ENCODE measurements around the gene EDIL3.

DNA sequence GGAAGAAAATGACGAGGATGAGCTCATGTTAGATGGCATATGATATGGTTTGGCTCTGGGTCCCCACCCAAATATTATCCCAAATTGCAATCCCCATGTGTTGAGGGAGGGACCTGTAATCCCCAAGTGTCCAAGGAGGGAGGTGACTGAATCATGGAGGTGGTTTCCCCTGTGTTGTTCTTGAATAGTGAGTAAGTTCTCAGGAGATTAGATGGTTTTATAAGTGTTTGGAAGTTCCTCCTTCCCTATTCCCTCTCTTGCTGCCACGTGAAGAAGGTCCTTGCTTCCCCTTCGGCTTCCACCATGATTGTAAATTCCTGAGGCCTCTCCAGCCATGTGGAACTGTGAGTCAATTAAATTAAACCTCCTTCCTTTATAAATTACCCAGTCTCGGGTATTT, 10.1 kb downstream of the EDIL3 start:
- TF ChIP-seq, protein P1, sequence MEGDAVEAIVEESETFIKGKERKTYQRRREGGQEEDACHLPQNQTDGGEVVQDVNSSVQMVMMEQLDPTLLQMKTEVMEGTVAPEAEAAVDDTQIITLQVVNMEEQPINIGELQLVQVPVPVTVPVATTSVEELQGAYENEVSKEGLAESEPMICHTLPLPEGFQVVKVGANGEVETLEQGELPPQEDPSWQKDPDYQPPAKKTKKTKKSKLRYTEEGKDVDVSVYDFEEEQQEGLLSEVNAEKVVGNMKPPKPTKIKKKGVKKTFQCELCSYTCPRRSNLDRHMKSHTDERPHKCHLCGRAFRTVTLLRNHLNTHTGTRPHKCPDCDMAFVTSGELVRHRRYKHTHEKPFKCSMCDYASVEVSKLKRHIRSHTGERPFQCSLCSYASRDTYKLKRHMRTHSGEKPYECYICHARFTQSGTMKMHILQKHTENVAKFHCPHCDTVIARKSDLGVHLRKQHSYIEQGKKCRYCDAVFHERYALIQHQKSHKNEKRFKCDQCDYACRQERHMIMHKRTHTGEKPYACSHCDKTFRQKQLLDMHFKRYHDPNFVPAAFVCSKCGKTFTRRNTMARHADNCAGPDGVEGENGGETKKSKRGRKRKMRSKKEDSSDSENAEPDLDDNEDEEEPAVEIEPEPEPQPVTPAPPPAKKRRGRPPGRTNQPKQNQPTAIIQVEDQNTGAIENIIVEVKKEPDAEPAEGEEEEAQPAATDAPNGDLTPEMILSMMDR (IDR thresholded peaks at IDR 0.05) = no peak
- no peak for TF ChIP-seq POLR2AphosphoS5 (IDR thresholded peaks at IDR 0.05; ENCODE audit: low read depth, low read length)
- TF ChIP-seq, protein P2, sequence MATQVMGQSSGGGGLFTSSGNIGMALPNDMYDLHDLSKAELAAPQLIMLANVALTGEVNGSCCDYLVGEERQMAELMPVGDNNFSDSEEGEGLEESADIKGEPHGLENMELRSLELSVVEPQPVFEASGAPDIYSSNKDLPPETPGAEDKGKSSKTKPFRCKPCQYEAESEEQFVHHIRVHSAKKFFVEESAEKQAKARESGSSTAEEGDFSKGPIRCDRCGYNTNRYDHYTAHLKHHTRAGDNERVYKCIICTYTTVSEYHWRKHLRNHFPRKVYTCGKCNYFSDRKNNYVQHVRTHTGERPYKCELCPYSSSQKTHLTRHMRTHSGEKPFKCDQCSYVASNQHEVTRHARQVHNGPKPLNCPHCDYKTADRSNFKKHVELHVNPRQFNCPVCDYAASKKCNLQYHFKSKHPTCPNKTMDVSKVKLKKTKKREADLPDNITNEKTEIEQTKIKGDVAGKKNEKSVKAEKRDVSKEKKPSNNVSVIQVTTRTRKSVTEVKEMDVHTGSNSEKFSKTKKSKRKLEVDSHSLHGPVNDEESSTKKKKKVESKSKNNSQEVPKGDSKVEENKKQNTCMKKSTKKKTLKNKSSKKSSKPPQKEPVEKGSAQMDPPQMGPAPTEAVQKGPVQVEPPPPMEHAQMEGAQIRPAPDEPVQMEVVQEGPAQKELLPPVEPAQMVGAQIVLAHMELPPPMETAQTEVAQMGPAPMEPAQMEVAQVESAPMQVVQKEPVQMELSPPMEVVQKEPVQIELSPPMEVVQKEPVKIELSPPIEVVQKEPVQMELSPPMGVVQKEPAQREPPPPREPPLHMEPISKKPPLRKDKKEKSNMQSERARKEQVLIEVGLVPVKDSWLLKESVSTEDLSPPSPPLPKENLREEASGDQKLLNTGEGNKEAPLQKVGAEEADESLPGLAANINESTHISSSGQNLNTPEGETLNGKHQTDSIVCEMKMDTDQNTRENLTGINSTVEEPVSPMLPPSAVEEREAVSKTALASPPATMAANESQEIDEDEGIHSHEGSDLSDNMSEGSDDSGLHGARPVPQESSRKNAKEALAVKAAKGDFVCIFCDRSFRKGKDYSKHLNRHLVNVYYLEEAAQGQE (IDR thresholded peaks at IDR 0.05; ENCODE audit: insufficient read depth in 1 of 2, low read depth in 2 of 2, low read length in 1 of 2) = no peak
